Liver (tissue), 9 donors: ENCODE results near the gene RBFOX1. TPM values are rescaled to one million over a fixed set of nuclear protein-coding genes. Genes with fewer than 3 reads are reported as not detected.

Source experiments
- DNase-seq: peaks from one replicate; pipeline ENCODE4 v3.0.0-alpha.2; 2017; ENCODE audit warnings: low spot score
- H3K27ac ChIP-seq, 2 donors: one replicate each; pipeline ENCODE4 v1.7.0; 2013; ENCODE audit warnings: inconsistent platforms in 2 of 2, low read length in 2 of 2, control low read depth in 1 of 2, low read depth in 1 of 2, mild to moderate bottlenecking in 1 of 2
- H3K27me3 ChIP-seq, 4 donors: one replicate each; pipeline versions ENCODE4 v1.6.1 to v1.7.0; 2013; ENCODE audit warnings: low read length in 3 of 4, inconsistent platforms in 1 of 4, mild to moderate bottlenecking in 1 of 4, moderate library complexity in 1 of 4; ENCODE audit not compliant: control insufficient read depth in 4 of 4, insufficient read depth in 4 of 4
- H3K36me3 ChIP-seq, 4 donors: one replicate each; pipeline versions ENCODE4 v1.6.1 to v1.7.0; 2013; ENCODE audit warnings: low read length in 3 of 4, mild to moderate bottlenecking in 3 of 4, low read depth in 1 of 4, moderate library complexity in 1 of 4; ENCODE audit not compliant: control insufficient read depth in 4 of 4, insufficient read depth in 3 of 4
- H3K4me1 ChIP-seq, 4 donors: one replicate each; pipeline versions ENCODE4 v1.6.1 to v1.7.0; 2013; ENCODE audit warnings: low read length in 3 of 4, mild to moderate bottlenecking in 3 of 4, moderate library complexity in 1 of 4; ENCODE audit not compliant: control insufficient read depth in 4 of 4, insufficient read depth in 4 of 4
- H3K4me3 ChIP-seq, 3 donors: one replicate each; pipeline versions ENCODE4 v1.6.1 to v1.7.0; 2013; ENCODE audit warnings: low read length in 3 of 3, control low read depth in 1 of 3, low read depth in 1 of 3, mild to moderate bottlenecking in 1 of 3
- H3K9ac ChIP-seq, 2 donors: one replicate each; pipeline ENCODE4 v1.7.0; 2013; ENCODE audit warnings: low read length in 2 of 2, mild to moderate bottlenecking in 2 of 2, moderate library complexity in 2 of 2, control low read depth in 1 of 2, low read depth in 1 of 2
- H3K9me3 ChIP-seq, 4 donors: one replicate each; pipeline versions ENCODE4 v1.6.1 to v1.7.0; 2013; ENCODE audit warnings: low read length in 3 of 4; ENCODE audit not compliant: control insufficient read depth in 4 of 4
- EGR1 ChIP-seq, 2 donors: IDR thresholded peaks; 2 replicates each; pipeline ENCODE4 v1.6.1; 2016 to 2018; ENCODE audit warnings: antibody characterized with exemption in 2 of 2, low read depth in 2 of 2
- FOXA1 ChIP-seq: IDR thresholded peaks from 2 replicates; pipeline ENCODE4 v1.6.1; 2016; ENCODE audit warnings: antibody characterized with exemption
- FOXA2 ChIP-seq: IDR thresholded peaks from 2 replicates; pipeline ENCODE4 v1.6.1; 2016; ENCODE audit warnings: antibody characterized with exemption
- GABPA ChIP-seq, 2 donors: IDR thresholded peaks in 1 of 2; conservative IDR thresholded peaks in 1 of 2; 2 replicates each; pipeline ENCODE4 v1.6.1; 2016; ENCODE audit warnings: antibody characterized with exemption in 2 of 2, mild to moderate bottlenecking in 1 of 2, moderate library complexity in 1 of 2
- HNF4A ChIP-seq, 2 donors: conservative IDR thresholded peaks; 2 replicates each; pipeline ENCODE4 v1.6.1; 2016; ENCODE audit warnings: antibody characterized with exemption in 2 of 2, mild to moderate bottlenecking in 2 of 2
- HNF4G ChIP-seq: IDR thresholded peaks from 2 replicates; pipeline ENCODE4 v1.6.1; 2016; ENCODE audit warnings: antibody characterized with exemption
- JUND ChIP-seq, 2 donors: IDR thresholded peaks; 2 replicates each; pipeline ENCODE4 v1.6.1; 2016; ENCODE audit warnings: antibody characterized with exemption in 2 of 2
- NR2F2 ChIP-seq: IDR thresholded peaks from 2 replicates; pipeline ENCODE4 v1.6.1; 2016; ENCODE audit warnings: antibody characterized with exemption
- RAD21 ChIP-seq, 2 donors: IDR thresholded peaks; 2 replicates each; pipeline ENCODE4 v1.6.1; 2016; ENCODE audit warnings: antibody characterized with exemption in 2 of 2, mild to moderate bottlenecking in 2 of 2
- RXRA ChIP-seq, 2 donors: IDR thresholded peaks; 2 replicates each; pipeline ENCODE4 v1.6.1; 2017 to 2018; ENCODE audit warnings: antibody characterized with exemption in 2 of 2, mild to moderate bottlenecking in 1 of 2
- SP1 ChIP-seq: IDR thresholded peaks from 2 replicates; pipeline ENCODE4 v1.6.1; 2018; ENCODE audit warnings: antibody characterized with exemption, mild to moderate bottlenecking
- TAF1 ChIP-seq: conservative IDR thresholded peaks from 2 replicates; pipeline ENCODE4 v1.6.1; 2016; ENCODE audit warnings: antibody characterized with exemption, mild to moderate bottlenecking
- YY1 ChIP-seq: IDR thresholded peaks from 2 replicates; pipeline ENCODE4 v1.6.1; 2016; ENCODE audit warnings: antibody characterized with exemption, mild to moderate bottlenecking
- WGBS: extraction: QIAGEN DNeasy Blood & Tissue Kit; methylation state at CpG from one replicate; pipeline ENCODE4 v1.1.7; 2013; 5-methylcytosine and 5-hydroxymethylcytosine counted together
- polyA plus RNA-seq, 2 donors: library from polyadenylated mRNA; stranded (reverse) in 1 of 2; unstranded in 1 of 2; fragments of 200-250 nt in 1 of 2; fragments of >200 nt in 1 of 2; fragmentation: Nextera tagmentation in 1 of 2; extraction: Ambion mirVana in 1 of 2; gene quantifications; one replicate each; pipeline versions ENCODE4 v1.2.1 to v1.2.3, GENCODE V29; 2013 to 2015
- total RNA-seq, 2 donors: library from RNA; depleted of rRNA; stranded (reverse); fragments of >200 nt; gene quantifications; one replicate each; pipeline ENCODE4 v1.2.3, GENCODE V29; 2014
- TF ChIP-seq, protein P1 (sequence below): fragments of 150-350 bp; IDR thresholded peaks from 2 replicates; pipeline ENCODE4 v1.5.1; 2017; ENCODE audit warnings: improper control_type of control experiment, low read depth, low read length; ENCODE audit not compliant: missing input control
- TF ChIP-seq, protein P2 (sequence below): IDR thresholded peaks from 2 replicates; pipeline ENCODE4 v1.6.1; 2016; ENCODE audit warnings: antibody characterized with exemption, mild to moderate bottlenecking
- TF ChIP-seq, protein P3 (sequence below): IDR thresholded peaks from 2 replicates; pipeline ENCODE4 v1.6.1; 2016; ENCODE audit warnings: antibody characterized with exemption
- TF ChIP-seq, protein P4 (sequence below): IDR thresholded peaks from 2 replicates; pipeline ENCODE4 v1.6.1; 2016; ENCODE audit warnings: antibody characterized with exemption
- TF ChIP-seq, protein P5 (sequence below): IDR thresholded peaks from 2 replicates; pipeline ENCODE4 v1.6.1; 2016; ENCODE audit warnings: antibody characterized with exemption
- donor health status: healthy.
- donor health status: healthy.
- donor health status: healthy.
- donor health status: healthy.
- donor health status: healthy.

RBFOX1 gene
- total and polyA plus RNA-seq, 4 donors, result not detected

DNA sequence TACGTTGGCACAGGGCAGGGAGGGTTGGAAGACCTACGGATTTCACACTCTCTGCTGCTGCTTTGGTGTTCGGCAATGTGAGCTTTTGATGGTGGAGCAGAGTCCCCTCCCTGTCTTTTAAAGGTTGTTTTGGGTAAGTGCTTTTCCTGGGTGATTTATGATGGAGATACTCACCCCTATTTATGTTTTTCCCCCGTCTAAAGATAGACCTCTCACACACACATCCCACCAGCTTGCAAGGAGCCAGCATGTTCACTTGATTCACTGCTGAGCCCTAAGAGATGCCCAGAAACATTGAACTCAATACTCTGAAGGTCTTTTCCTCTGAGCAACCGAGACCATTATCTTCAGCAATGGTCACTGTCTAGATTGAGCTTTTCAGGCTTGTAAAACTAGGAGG, 8.3 kb downstream of the RBFOX1 start:
- no peaks in the 10 kb centered on the region for H3K4me1 ChIP-seq
- peaks cover 0 to 8% (median 0%) of the 10 kb centered on the region in 4 donors for H3K27me3 ChIP-seq
- no peaks in the 10 kb centered on the region for H3K9me3 ChIP-seq
- no peaks in the 10 kb centered on the region for H3K36me3 ChIP-seq
- H3K4me3 ChIP-seq, result no peak overlapping the region
- TF ChIP-seq FOXA1 (no peak), GABPA (IDR thresholded peaks at IDR 0.05 in 1 of 2, conservative IDR thresholded peaks at IDR 0.05 in 1 of 2) (no peak), NR2F2 (no peak), JUND (IDR thresholded peaks at IDR 0.05) (no peak), EGR1 (IDR thresholded peaks at IDR 0.05; ENCODE audit: low read depth in 2 of 2) (no peak), YY1 (no peak), RXRA (IDR thresholded peaks at IDR 0.05) (no peak), HNF4G (no peak), HNF4A (conservative IDR thresholded peaks at IDR 0.05) (no peak), SP1 (no peak), TAF1 (no peak), RAD21 (IDR thresholded peaks at IDR 0.05) (no peak), FOXA2 (no peak)
- TF ChIP-seq, protein P1, sequence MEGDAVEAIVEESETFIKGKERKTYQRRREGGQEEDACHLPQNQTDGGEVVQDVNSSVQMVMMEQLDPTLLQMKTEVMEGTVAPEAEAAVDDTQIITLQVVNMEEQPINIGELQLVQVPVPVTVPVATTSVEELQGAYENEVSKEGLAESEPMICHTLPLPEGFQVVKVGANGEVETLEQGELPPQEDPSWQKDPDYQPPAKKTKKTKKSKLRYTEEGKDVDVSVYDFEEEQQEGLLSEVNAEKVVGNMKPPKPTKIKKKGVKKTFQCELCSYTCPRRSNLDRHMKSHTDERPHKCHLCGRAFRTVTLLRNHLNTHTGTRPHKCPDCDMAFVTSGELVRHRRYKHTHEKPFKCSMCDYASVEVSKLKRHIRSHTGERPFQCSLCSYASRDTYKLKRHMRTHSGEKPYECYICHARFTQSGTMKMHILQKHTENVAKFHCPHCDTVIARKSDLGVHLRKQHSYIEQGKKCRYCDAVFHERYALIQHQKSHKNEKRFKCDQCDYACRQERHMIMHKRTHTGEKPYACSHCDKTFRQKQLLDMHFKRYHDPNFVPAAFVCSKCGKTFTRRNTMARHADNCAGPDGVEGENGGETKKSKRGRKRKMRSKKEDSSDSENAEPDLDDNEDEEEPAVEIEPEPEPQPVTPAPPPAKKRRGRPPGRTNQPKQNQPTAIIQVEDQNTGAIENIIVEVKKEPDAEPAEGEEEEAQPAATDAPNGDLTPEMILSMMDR, result no peak
- TF ChIP-seq, protein P2, sequence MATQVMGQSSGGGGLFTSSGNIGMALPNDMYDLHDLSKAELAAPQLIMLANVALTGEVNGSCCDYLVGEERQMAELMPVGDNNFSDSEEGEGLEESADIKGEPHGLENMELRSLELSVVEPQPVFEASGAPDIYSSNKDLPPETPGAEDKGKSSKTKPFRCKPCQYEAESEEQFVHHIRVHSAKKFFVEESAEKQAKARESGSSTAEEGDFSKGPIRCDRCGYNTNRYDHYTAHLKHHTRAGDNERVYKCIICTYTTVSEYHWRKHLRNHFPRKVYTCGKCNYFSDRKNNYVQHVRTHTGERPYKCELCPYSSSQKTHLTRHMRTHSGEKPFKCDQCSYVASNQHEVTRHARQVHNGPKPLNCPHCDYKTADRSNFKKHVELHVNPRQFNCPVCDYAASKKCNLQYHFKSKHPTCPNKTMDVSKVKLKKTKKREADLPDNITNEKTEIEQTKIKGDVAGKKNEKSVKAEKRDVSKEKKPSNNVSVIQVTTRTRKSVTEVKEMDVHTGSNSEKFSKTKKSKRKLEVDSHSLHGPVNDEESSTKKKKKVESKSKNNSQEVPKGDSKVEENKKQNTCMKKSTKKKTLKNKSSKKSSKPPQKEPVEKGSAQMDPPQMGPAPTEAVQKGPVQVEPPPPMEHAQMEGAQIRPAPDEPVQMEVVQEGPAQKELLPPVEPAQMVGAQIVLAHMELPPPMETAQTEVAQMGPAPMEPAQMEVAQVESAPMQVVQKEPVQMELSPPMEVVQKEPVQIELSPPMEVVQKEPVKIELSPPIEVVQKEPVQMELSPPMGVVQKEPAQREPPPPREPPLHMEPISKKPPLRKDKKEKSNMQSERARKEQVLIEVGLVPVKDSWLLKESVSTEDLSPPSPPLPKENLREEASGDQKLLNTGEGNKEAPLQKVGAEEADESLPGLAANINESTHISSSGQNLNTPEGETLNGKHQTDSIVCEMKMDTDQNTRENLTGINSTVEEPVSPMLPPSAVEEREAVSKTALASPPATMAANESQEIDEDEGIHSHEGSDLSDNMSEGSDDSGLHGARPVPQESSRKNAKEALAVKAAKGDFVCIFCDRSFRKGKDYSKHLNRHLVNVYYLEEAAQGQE, result no peak
- TF ChIP-seq, protein P3, sequence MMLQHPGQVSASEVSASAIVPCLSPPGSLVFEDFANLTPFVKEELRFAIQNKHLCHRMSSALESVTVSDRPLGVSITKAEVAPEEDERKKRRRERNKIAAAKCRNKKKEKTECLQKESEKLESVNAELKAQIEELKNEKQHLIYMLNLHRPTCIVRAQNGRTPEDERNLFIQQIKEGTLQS, result no peak
- TF ChIP-seq, protein P4, sequence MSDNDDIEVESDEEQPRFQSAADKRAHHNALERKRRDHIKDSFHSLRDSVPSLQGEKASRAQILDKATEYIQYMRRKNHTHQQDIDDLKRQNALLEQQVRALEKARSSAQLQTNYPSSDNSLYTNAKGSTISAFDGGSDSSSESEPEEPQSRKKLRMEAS, result no peak
- TF ChIP-seq, protein P5, sequence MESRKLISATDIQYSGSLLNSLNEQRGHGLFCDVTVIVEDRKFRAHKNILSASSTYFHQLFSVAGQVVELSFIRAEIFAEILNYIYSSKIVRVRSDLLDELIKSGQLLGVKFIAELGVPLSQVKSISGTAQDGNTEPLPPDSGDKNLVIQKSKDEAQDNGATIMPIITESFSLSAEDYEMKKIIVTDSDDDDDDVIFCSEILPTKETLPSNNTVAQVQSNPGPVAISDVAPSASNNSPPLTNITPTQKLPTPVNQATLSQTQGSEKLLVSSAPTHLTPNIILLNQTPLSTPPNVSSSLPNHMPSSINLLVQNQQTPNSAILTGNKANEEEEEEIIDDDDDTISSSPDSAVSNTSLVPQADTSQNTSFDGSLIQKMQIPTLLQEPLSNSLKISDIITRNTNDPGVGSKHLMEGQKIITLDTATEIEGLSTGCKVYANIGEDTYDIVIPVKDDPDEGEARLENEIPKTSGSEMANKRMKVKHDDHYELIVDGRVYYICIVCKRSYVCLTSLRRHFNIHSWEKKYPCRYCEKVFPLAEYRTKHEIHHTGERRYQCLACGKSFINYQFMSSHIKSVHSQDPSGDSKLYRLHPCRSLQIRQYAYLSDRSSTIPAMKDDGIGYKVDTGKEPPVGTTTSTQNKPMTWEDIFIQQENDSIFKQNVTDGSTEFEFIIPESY, result no peak
- WGBS, result 54% methylated on average over 5 of the region's 5 CpGs
- no peak overlapping the region for H3K9ac ChIP-seq
- DNase-seq, result no peak
- H3K27ac ChIP-seq, result no peak overlapping the region
